DND-41 (cell line): ENCODE data around the gene VCL.

Experiments used
- ATAC-seq: fragments of 200-7000 bp; cut with Tn5 transposase; 3 replicates; pipeline ENCODE4 v1.9.1; 2021; ENCODE audit warnings: low read depth; ENCODE audit not compliant: insufficient read depth
- DNase-seq: peaks from one replicate; pipeline ENCODE4 v3.0.0-alpha.2; 2020
- H2AFZ ChIP-seq: 2 replicates; pipeline ENCODE4 v1.6.0; 2012; ENCODE audit warnings: low read depth, low read length
- H3K27ac ChIP-seq: 2 replicates; pipeline ENCODE4 v1.5.1; 2012; ENCODE audit warnings: low read length, inconsistent platforms
- H3K27me3 ChIP-seq: fragments of 200-600 bp; sonication (generic); 2 replicates; pipeline ENCODE4 v1.6.0; 2012; ENCODE audit warnings: low read length, mild to moderate bottlenecking, inconsistent platforms; ENCODE audit not compliant: insufficient read depth, poor library complexity
- H3K36me3 ChIP-seq: 2 replicates; pipeline ENCODE4 v1.5.1; 2012; ENCODE audit warnings: low read length, inconsistent platforms; ENCODE audit not compliant: insufficient read depth
- H3K4me1 ChIP-seq: 2 replicates; pipeline ENCODE4 v1.5.1; 2012; ENCODE audit warnings: mild to moderate bottlenecking, low read length; ENCODE audit not compliant: insufficient read depth
- H3K4me2 ChIP-seq: 2 replicates; pipeline ENCODE4 v1.6.0; 2012; ENCODE audit warnings: mild to moderate bottlenecking, moderate library complexity, low read length, inconsistent platforms; ENCODE audit not compliant: insufficient read depth
- H3K4me3 ChIP-seq, 2 experiments: fragments of 200-600 bp in 1 of 2; shearing (Covaris generic) in 1 of 2; 2 replicates each; pipeline ENCODE4 v1.5.1; 2012 to 2016; ENCODE audit warnings: inconsistent platforms in 2 of 2, low read length in 2 of 2, mild to moderate bottlenecking in 2 of 2, low read depth in 1 of 2, moderate library complexity in 1 of 2
- H3K79me2 ChIP-seq: 2 replicates; pipeline ENCODE4 v1.6.0; 2012; ENCODE audit warnings: low read length, inconsistent platforms; ENCODE audit not compliant: insufficient read depth
- H3K9ac ChIP-seq: 2 replicates; pipeline ENCODE4 v1.6.0; 2012; ENCODE audit warnings: low read depth, mild to moderate bottlenecking, inconsistent platforms, low read length, moderate library complexity
- H3K9me3 ChIP-seq: 2 replicates; pipeline ENCODE4 v1.5.1; 2012; ENCODE audit warnings: low read length, moderate library complexity, mild to moderate bottlenecking, inconsistent platforms; ENCODE audit not compliant: insufficient read depth, severe bottlenecking
- H4K20me1 ChIP-seq: 2 replicates; pipeline ENCODE4 v1.6.0; 2012; ENCODE audit warnings: low read length; ENCODE audit not compliant: insufficient read depth
- EZH2 ChIP-seq: IDR thresholded peaks from 3 replicates; pipeline ENCODE4 v1.6.1; 2012; ENCODE audit warnings: borderline replicate concordance, low read depth, mild to moderate bottlenecking, moderate library complexity, low read length, inconsistent platforms; ENCODE audit not compliant: severe bottlenecking
- TF ChIP-seq, protein P1 (sequence below): IDR thresholded peaks from 2 replicates; pipeline ENCODE4 v1.5.1; 2012; ENCODE audit warnings: borderline replicate concordance, low read length, moderate library complexity, mild to moderate bottlenecking; ENCODE audit not compliant: poor library complexity, severe bottlenecking; ENCODE audit errors: extremely low read depth

VCL gene

DNA sequence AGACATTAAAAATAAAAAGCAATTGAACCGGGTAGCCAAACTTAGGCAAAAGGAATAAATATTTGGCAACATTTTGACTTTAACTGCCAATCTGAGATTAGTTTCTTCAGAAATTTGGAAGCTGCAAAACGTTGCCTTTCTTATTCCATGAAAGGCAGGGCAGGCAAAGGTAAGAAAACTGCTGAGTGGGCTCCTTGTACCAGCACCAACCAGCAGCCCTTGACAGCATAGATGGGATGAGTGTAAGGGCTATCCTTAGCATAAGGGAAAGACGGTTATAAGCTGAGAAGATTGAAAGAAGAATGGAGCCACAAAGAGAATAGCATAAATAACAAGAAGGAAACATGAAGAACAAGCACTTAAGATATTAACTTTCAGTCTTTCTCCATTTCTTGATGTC, 124.1 kb downstream of the VCL start:
- no peak for ATAC-seq
- no peak overlapping the region for H3K27ac ChIP-seq
- no peaks in the 10 kb centered on the region for H3K4me1 ChIP-seq
- H3K4me3 ChIP-seq, result no peak overlapping the region
- H3K79me2 ChIP-seq, result no peaks in the 10 kb centered on the region
- no peaks in the 10 kb centered on the region for H3K27me3 ChIP-seq
- H3K9ac ChIP-seq, result no peak overlapping the region
- H4K20me1 ChIP-seq, result no peaks in the 10 kb centered on the region
- no peaks in the 10 kb centered on the region for H3K9me3 ChIP-seq
- H3K4me2 ChIP-seq, result no peak overlapping the region
- H2AFZ ChIP-seq, result no peak overlapping the region
- TF ChIP-seq, protein P1, sequence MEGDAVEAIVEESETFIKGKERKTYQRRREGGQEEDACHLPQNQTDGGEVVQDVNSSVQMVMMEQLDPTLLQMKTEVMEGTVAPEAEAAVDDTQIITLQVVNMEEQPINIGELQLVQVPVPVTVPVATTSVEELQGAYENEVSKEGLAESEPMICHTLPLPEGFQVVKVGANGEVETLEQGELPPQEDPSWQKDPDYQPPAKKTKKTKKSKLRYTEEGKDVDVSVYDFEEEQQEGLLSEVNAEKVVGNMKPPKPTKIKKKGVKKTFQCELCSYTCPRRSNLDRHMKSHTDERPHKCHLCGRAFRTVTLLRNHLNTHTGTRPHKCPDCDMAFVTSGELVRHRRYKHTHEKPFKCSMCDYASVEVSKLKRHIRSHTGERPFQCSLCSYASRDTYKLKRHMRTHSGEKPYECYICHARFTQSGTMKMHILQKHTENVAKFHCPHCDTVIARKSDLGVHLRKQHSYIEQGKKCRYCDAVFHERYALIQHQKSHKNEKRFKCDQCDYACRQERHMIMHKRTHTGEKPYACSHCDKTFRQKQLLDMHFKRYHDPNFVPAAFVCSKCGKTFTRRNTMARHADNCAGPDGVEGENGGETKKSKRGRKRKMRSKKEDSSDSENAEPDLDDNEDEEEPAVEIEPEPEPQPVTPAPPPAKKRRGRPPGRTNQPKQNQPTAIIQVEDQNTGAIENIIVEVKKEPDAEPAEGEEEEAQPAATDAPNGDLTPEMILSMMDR, result no peak
- TF ChIP-seq EZH2, result no peak
- H3K36me3 ChIP-seq, result peaks cover 93% of the 10 kb centered on the region
- no peak for DNase-seq

DNA sequence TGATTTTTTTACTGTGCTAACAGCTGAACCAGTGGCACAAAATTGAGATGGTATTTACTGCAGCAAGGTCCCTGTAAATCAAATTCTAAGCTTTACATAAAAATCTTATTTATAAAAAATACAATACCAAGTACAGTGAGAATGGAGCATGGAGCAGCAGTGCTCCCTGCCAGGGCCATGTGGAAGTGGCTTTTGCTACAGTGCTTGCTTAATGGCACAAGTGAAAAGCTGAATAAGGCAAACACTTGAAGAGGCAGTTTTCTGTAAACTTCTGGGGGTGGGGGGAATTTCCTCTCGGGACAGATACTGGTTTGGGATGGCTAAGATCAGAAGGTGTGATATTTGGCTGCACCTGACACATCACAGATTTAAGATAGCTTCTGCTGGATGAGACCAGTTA, 125.2 kb downstream of the VCL start:
- H3K9ac ChIP-seq, result no peak overlapping the region
- ATAC-seq (no peak), DNase-seq (no peak)
- no peak overlapping the region for H3K4me2 ChIP-seq
- H3K4me3 ChIP-seq, result no peak overlapping the region
- H2AFZ ChIP-seq, result no peak overlapping the region
- H3K36me3 ChIP-seq, result peaks cover 86% of the 10 kb centered on the region
- H4K20me1 ChIP-seq, result no peaks in the 10 kb centered on the region
- TF ChIP-seq, protein P1, result no peak
- no peak for TF ChIP-seq EZH2
- H3K9me3 ChIP-seq, result no peaks in the 10 kb centered on the region
- H3K27ac ChIP-seq, result no peak overlapping the region
- no peaks in the 10 kb centered on the region for H3K4me1 ChIP-seq
- H3K27me3 ChIP-seq, result no peaks in the 10 kb centered on the region
- no peaks in the 10 kb centered on the region for H3K79me2 ChIP-seq

DNA sequence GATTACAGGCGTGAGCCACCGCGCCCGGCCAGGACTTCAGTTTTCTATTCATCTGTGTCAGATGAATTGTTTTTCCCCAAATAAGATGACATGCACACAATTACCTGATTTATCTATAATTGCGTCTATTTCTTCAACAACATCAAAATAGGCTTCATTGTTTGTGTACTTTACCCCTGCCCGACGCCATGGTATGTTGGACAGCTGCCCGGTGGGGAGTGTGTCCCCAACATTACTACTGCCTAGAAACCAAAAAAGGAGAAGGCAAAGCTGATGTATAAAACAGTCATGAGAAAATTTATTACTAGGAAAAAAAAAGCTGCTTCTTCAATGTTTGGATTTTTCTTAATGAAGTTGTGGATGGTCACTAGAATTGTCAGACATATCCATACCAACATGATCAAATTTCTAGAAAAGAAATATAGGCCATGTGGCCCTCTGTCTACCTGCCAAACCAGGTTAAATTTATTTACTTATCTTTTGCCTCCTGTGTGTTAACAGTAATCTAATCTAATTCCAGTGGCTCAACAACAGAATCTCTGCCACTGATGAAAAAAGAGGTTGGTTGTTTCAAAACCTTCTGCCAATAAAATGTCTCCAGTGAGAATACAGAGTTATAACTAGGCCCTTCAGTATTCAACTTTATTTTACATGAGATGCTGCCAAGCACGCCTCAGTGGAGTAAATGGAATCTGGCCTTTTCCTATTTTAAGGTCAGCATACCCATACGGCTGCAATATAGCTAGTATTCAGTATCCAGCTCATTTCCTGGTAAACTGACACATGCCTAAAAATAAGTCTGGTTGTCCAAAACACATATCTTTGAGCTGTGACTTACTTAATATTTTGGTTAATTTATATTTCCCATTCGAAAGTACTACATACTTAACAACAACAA, 136.3 kb downstream of the VCL start:
- H3K9ac ChIP-seq, result no peak overlapping the region
- H3K4me3 ChIP-seq, result no peak overlapping the region
- no peak for DNase-seq
- TF ChIP-seq EZH2, result no peak
- TF ChIP-seq, protein P1, result no peak
- H3K4me2 ChIP-seq, result no peak overlapping the region
- no peaks in the 10 kb centered on the region for H3K9me3 ChIP-seq
- no peak overlapping the region for H2AFZ ChIP-seq
- no peak for ATAC-seq
- no peak overlapping the region for H3K27ac ChIP-seq
- peaks cover 1% of the 10 kb centered on the region; the same call in 1 of the 2 replicates for H3K79me2 ChIP-seq
- peaks cover 86% of the 10 kb centered on the region for H3K36me3 ChIP-seq
- no peaks in the 10 kb centered on the region for H3K27me3 ChIP-seq
- no peaks in the 10 kb centered on the region for H3K4me1 ChIP-seq
- H4K20me1 ChIP-seq, result no peaks in the 10 kb centered on the region; the same call in 1 of the 2 replicates
